Measurements from ENCODE around the gene KICS2.

KICS2 gene

DNA sequence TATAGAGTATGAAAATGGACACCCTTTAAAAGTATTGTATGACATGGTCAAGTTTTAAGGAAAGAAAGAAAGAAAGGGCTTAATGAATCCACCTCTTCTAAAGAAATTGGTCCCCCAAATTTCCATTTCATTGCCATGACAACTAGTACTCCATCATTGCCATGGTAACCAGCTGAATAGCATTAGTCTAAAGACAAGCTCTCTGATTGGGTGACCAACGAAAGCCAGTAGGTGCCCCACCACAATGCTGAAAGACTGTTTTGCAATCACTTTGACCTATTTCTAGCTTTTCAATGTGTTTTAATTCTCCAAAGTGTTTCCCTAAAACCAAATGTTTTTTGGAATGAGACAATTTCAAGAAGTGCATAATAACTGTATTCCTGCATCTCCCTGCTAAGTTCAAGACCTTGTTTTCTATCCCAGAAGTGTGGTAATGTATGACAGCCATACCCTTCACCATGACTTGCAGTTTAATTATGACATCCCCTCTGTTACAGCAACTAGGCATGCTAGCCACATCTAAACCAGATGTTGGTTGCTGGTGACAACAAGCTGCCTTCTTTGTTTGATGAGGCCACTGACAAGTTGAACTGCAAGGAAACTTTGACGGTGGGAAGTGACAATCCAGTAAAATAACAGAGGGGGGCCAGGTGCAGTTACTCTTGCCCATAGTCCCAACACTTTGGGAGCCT, 46.7 kb downstream of the KICS2 start:
- DNase-seq (ENCODE audit: low spot score in 2 of 2) (no peak), ATAC-seq (ENCODE audit: low read depth) (no peak)
- no peaks in the 10 kb centered on the region for H3K9me3 Mint-ChIP-seq
- no peaks in the 10 kb centered on the region for H3K27me3 Mint-ChIP-seq
- H3K4me1 Mint-ChIP-seq = no peaks in the 10 kb centered on the region
- H3K4me3 Mint-ChIP-seq = no peak overlapping the region
- peaks cover 3% of the 10 kb centered on the region for H3K36me3 Mint-ChIP-seq
- no peak overlapping the region for H3K27ac Mint-ChIP-seq

DNA sequence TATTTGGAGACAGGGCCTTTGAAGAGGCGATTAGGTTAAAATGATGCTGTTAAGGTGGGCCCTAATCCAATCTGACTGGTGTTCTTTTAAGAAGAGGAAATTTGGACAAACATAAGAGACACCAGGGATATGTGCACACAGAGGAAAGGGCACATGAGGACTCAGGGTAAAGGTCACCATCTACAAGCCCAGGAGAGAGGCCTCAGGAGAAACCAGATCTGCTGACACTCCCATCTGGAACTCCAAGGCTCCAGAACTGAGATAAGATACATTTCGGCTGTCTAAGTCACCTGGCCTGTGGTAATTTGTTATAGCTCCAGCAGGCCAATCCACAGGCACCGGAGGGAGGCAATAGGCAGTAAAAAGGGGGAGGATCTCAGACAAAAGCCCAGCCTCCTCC, 48.6 kb downstream of the KICS2 start:
- ATAC-seq (ENCODE audit: low read depth) (no peak), DNase-seq (ENCODE audit: low spot score in 2 of 2) (no peak)
- Mint-ChIP-seq H3K9me3 (no peaks in the 10 kb centered on the region), H3K36me3 (peaks cover 6% of the 10 kb centered on the region), H3K4me1 (no peaks in the 10 kb centered on the region), H3K27me3 (no peaks in the 10 kb centered on the region), H3K27ac (no peak overlapping the region), H3K4me3 (no peak overlapping the region)

Measured in memory B cell (primary cell).